Neuronal stem cell (in vitro differentiated cells): Measurements from ENCODE around the gene PLEKHJ1.

ENCODE experiments used
- DNase-seq: peaks from one replicate; pipeline ENCODE4 v3.0.0-alpha.2; 2013; ENCODE audit warnings: low spot score
- H2AFZ ChIP-seq: one replicate; pipeline ENCODE4 v1.6.1; 2013; ENCODE audit warnings: mild to moderate bottlenecking, low read length, inconsistent platforms
- H2AK5ac ChIP-seq: 2 replicates; pipeline ENCODE4 v1.6.1; 2013; ENCODE audit warnings: low read depth, mild to moderate bottlenecking, inconsistent platforms, low read length, moderate library complexity, mixed read lengths
- H2BK120ac ChIP-seq: 2 replicates; pipeline ENCODE4 v1.6.1; 2013; ENCODE audit warnings: low read depth, mild to moderate bottlenecking, inconsistent platforms, low read length, moderate library complexity, mixed read lengths
- H2BK12ac ChIP-seq: one replicate; pipeline ENCODE4 v1.6.1; 2013; ENCODE audit warnings: low read length, inconsistent platforms
- H2BK15ac ChIP-seq: 2 replicates; pipeline ENCODE4 v1.6.1; 2013; ENCODE audit warnings: mild to moderate bottlenecking, low read length, inconsistent platforms, mixed read lengths
- H2BK5ac ChIP-seq: one replicate; pipeline ENCODE4 v1.6.1; 2013; ENCODE audit warnings: inconsistent platforms, mild to moderate bottlenecking, low read length, moderate library complexity
- H3K14ac ChIP-seq: one replicate; pipeline ENCODE4 v1.6.1; 2013; ENCODE audit warnings: low read length, inconsistent platforms
- H3K18ac ChIP-seq: 2 replicates; pipeline ENCODE4 v1.6.1; 2013; ENCODE audit warnings: low read length, inconsistent platforms
- H3K23ac ChIP-seq: 2 replicates; pipeline ENCODE4 v1.6.1; 2013; ENCODE audit warnings: low read depth, mild to moderate bottlenecking, mixed read lengths, low read length, inconsistent platforms; ENCODE audit not compliant: poor library complexity
- H3K27ac ChIP-seq: replicated peaks from 3 replicates; pipeline ENCODE4 v1.5.1; 2013; ENCODE audit warnings: low read length, inconsistent platforms
- H3K27me3 ChIP-seq, 3 experiments: 2 replicates each; pipeline ENCODE4 v1.6.1; 2013; ENCODE audit warnings: low read length in 3 of 3, mild to moderate bottlenecking in 2 of 3, inconsistent platforms in 1 of 3, low read depth in 1 of 3, mixed read lengths in 1 of 3, moderate library complexity in 1 of 3; ENCODE audit not compliant: control insufficient read depth in 3 of 3, insufficient read depth in 3 of 3
- H3K36me3 ChIP-seq, 2 donors: replicated peaks in 1 of 2; 2 replicates each; pipeline ENCODE4 v1.6.1; 2013; ENCODE audit warnings: low read length in 2 of 2; ENCODE audit not compliant: control insufficient read depth in 2 of 2, insufficient read depth in 2 of 2
- H3K4ac ChIP-seq: 2 replicates; pipeline ENCODE4 v1.6.1; 2013; ENCODE audit warnings: inconsistent platforms, mild to moderate bottlenecking, low read length, moderate library complexity
- H3K4me1 ChIP-seq, 2 donors: 1 replicate in 1 of 2; 2 replicates in 1 of 2; pipeline ENCODE4 v1.6.1; 2013; ENCODE audit warnings: low read length in 2 of 2, low read depth in 1 of 2; ENCODE audit not compliant: control insufficient read depth in 2 of 2, insufficient read depth in 1 of 2
- H3K4me2 ChIP-seq: one replicate; pipeline ENCODE4 v1.6.1; 2013; ENCODE audit warnings: mild to moderate bottlenecking, low read length, inconsistent platforms; ENCODE audit not compliant: insufficient read depth, poor library complexity, severe bottlenecking
- H3K4me3 ChIP-seq, 2 donors: 2 replicates each; pipeline ENCODE4 v1.5.1; 2013; ENCODE audit warnings: low read length in 2 of 2, mild to moderate bottlenecking in 2 of 2, inconsistent platforms in 1 of 2, moderate library complexity in 1 of 2
- H3K79me1 ChIP-seq: one replicate; pipeline ENCODE4 v1.6.1; 2013; ENCODE audit warnings: low read depth, mild to moderate bottlenecking, inconsistent platforms, low read length, moderate library complexity
- H3K9ac ChIP-seq: one replicate; pipeline ENCODE4 v1.6.1; 2013; ENCODE audit warnings: mild to moderate bottlenecking, low read depth, low read length, inconsistent platforms; ENCODE audit not compliant: poor library complexity
- H3K9me3 ChIP-seq, 2 donors: replicated peaks in 1 of 2; 2 replicates each; pipeline versions ENCODE3 to v1.6.1; 2013; ENCODE audit warnings: low read length in 2 of 2, mild to moderate bottlenecking in 2 of 2, inconsistent platforms in 1 of 2, low read depth in 1 of 2, mixed read lengths in 1 of 2, moderate library complexity in 1 of 2; ENCODE audit not compliant: control insufficient read depth in 2 of 2, insufficient read depth in 1 of 2
- H4K8ac ChIP-seq: one replicate; pipeline ENCODE4 v1.6.1; 2013; ENCODE audit warnings: low read depth, mild to moderate bottlenecking, inconsistent platforms, low read length, moderate library complexity
- H4K91ac ChIP-seq: one replicate; pipeline ENCODE4 v1.6.1; 2013; ENCODE audit warnings: low read length, low read depth, mild to moderate bottlenecking, inconsistent platforms; ENCODE audit not compliant: poor library complexity
- WGBS, 2 donors: extraction: QIAGEN DNeasy Blood & Tissue Kit; methylation state at CpG; one replicate each; pipeline ENCODE4 v1.1.7; 2013; ENCODE audit warnings: missing lambda C conversion rate in 2 of 2, mixed read lengths in 1 of 2; ENCODE audit not compliant: insufficient read length in 2 of 2, insufficient replicate concordance in 1 of 2; ENCODE audit errors: extremely low coverage in 2 of 2; 5-methylcytosine and 5-hydroxymethylcytosine counted together

The PLEKHJ1 gene

DNA sequence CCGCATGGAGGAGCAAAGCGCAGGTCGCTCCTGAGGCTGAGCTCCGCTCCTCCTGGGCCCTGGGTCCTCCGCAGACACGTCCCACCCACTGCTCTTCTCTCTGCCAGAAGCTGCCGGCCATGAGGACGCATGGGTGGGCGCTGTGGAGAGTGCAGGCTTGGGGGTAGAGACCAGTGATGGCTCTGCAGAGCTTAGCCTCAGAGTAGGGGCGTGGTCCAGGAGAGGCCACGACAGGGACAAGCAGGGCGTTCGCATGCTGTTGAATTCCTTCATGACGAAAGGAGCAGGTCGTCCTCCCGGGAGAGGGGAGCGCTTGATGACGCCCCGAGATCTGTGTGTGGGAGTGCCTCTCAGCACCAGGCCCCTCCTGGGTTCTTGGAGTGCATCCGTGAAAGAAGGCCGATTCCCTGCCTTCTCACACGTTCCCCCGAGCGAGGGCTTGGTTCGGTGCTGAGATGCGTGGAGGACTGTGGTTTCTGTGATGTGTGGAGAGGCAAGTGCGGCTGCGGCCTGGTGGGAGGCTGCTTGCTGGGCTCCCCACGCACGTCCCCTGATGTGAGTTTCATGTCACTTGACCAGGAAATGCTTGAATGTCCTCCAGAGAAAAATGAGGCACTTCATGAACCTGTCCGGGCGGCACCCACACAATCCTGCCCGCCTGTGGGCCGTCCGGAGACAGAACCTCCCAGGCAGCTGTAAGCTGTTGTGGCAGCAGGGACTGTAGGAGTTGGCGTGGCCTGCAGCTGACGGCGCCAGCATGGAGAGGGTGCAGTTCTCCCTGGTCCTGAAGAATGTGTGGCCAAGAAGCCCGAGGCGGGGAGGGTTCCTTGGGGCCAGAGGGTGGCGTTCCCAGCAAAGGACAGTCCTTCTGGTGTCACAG, 5.0 kb upstream of the PLEKHJ1 start:
- no peak overlapping the region for H3K14ac ChIP-seq
- peak overlapping the region in 1 of 2 donors; percentile 60 for H3K4me3 ChIP-seq
- H3K23ac ChIP-seq: peak overlapping the region; percentile 20
- no peak overlapping the region for H4K91ac ChIP-seq
- peak overlapping the region; percentile 65 for H3K9ac ChIP-seq
- WGBS, 2 donors: no CpG with 5 or more reads among the region's 41 CpGs
- H2AFZ ChIP-seq: no peak overlapping the region
- H2BK12ac ChIP-seq: no peak overlapping the region
- no peaks in the 10 kb centered on the region for H3K27me3 ChIP-seq
- peak overlapping the region; percentile 14 for H2BK5ac ChIP-seq
- DNase-seq: no peak
- peaks cover 35 to 79% of the 10 kb centered on the region in 2 donors for H3K36me3 ChIP-seq
- H2BK15ac ChIP-seq: no peak overlapping the region
- no peak overlapping the region for H4K8ac ChIP-seq
- no peak overlapping the region for H3K27ac ChIP-seq
- peak overlapping the region; percentile 1 for H2AK5ac ChIP-seq
- H3K4me2 ChIP-seq: no peak overlapping the region
- no peaks in the 10 kb centered on the region for H3K9me3 ChIP-seq
- peaks cover 43% of the 10 kb centered on the region for H3K79me1 ChIP-seq
- H2BK120ac ChIP-seq: no peak overlapping the region
- no peak overlapping the region for H3K4ac ChIP-seq
- H3K18ac ChIP-seq: no peak overlapping the region
- peaks cover 23 to 30% of the 10 kb centered on the region in 2 donors for H3K4me1 ChIP-seq

DNA sequence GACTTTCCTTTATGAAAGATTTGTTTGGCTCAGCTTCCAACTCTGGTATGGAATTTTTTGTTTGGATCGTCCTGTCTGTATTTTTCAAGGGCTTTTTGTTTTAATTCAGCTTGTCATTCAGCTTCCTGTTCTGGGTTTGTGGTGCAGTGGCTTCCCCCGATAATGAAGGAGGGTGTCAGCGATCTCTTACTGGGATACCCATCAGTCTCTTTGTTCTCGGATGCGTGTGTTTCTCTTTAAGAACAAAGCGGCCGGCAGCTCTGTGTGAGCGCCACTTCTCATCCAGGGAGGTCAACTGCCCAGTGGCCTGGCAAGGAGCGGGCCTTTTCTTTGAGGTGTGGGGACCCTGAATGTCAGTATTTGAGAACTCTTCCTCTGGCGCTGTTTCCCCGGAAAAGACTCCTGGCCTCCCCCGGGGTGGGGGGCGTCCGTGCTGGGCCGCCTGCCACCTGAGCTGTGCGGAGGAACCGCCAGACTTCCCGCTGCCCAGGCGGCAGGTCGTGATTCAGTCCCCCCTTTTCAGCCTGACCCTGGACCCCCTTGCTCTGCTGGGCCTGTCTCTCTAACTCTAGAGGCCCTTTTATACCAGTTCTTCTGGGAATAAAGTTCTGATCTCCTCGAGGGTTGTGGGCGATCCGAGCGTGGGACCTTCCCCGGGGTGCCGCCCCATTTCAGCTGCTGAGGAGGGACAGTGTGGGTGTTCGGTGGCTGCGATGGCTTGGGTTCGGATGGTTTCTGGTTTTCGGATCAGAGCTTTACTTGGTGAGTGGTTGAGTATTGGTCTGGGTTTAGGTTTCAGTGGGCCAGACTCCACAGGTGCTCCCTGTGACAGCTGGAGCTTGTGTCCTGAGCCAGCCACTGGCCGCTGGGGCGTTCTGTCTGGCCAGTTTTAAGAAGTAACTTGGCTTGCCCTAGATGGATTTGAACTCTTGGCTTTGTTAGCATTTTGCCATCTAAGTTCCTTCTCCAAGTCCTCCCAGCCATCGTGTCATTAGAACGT, 3.9 kb upstream of the PLEKHJ1 start:
- no peaks in the 10 kb centered on the region for H3K9me3 ChIP-seq
- H3K79me1 ChIP-seq: peaks cover 42% of the 10 kb centered on the region
- H2BK120ac ChIP-seq: no peak overlapping the region
- no CpG with 5 or more reads among the region's 34 CpGs for WGBS, 2 donors
- H3K4me3 ChIP-seq: peak overlapping the region; percentile 43 to 60
- H3K27me3 ChIP-seq: no peaks in the 10 kb centered on the region
- H2BK5ac ChIP-seq: peak overlapping the region; percentile 4
- H3K27ac ChIP-seq: no peak overlapping the region
- H3K23ac ChIP-seq: no peak overlapping the region
- peak overlapping the region; percentile 26 for H2AK5ac ChIP-seq
- peak overlapping the region; percentile 54 for H3K4me2 ChIP-seq
- H2AFZ ChIP-seq: no peak overlapping the region
- DNase-seq: peak; percentile 56
- no peak overlapping the region for H3K4ac ChIP-seq
- no peak overlapping the region for H4K8ac ChIP-seq
- no peak overlapping the region for H2BK15ac ChIP-seq
- no peak overlapping the region for H3K14ac ChIP-seq
- no peak overlapping the region for H2BK12ac ChIP-seq
- H3K4me1 ChIP-seq: peaks cover 23 to 30% of the 10 kb centered on the region in 2 donors
- H3K18ac ChIP-seq: peak overlapping the region; percentile 20
- H4K91ac ChIP-seq: no peak overlapping the region
- peaks cover 24 to 68% of the 10 kb centered on the region in 2 donors for H3K36me3 ChIP-seq
- H3K9ac ChIP-seq: no peak overlapping the region

DNA sequence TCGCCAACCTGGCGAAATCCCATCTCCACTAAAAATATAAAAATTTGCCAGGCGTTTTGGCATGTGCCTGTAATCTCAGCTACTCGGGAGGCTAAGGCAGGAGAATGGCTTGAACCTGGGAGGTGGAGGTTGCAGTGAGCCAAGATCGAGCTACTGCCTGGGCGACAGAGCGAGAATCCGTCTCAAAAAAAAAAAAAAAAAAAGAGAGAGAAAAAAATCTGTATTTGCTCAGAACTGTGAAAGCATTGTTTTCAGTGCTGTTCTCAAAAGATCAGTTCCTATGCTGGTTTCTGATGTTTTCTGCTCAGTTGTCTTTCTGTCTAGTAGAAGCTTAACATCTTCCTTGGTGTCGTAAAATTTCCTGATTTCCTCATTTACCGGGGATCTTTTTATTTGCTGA, 3.0 kb upstream of the PLEKHJ1 start:
- Histone ChIP-seq H3K27ac (no peak overlapping the region), H3K18ac (no peak overlapping the region), H3K9ac (no peak overlapping the region), H3K4me2 (no peak overlapping the region), H2AK5ac (no peak overlapping the region), H3K4me3 (peak overlapping the region in 1 of 2 donors; percentile 60), H3K4me1 (peaks cover 25 to 30% of the 10 kb centered on the region in 2 donors), H4K91ac (no peak overlapping the region), H2BK5ac (no peak overlapping the region), H2AFZ (no peak overlapping the region), H3K27me3 (no peaks in the 10 kb centered on the region), H3K79me1 (peaks cover 45% of the 10 kb centered on the region), H2BK15ac (no peak overlapping the region), H2BK120ac (no peak overlapping the region), H3K23ac (no peak overlapping the region), H3K4ac (no peak overlapping the region), H4K8ac (no peak overlapping the region), H3K14ac (no peak overlapping the region), H3K9me3 (no peaks in the 10 kb centered on the region), H3K36me3 (peaks cover 17 to 63% of the 10 kb centered on the region in 2 donors), H2BK12ac (no peak overlapping the region)
- DNase-seq: no peak
- no CpG with 5 or more reads among the region's 10 CpGs for WGBS, 2 donors

DNA sequence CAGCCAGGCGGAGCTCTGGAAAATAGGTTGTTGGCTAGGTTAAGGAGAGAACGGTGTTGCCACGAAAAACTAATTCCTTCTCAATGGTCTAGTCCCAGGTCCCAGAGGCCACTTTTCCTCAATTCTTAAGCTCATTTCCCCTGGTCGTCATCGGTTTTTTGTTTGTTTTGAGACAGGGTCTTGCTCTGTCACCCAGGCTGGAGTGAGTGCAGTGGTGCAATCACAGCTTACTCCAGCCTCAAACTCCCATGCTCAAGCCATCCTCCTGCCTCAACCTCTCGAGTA, 1.7 kb upstream of the PLEKHJ1 start:
- Histone ChIP-seq H2BK15ac (no peak overlapping the region), H3K79me1 (peaks cover 40% of the 10 kb centered on the region), H3K9me3 (no peaks in the 10 kb centered on the region), H3K14ac (no peak overlapping the region), H2AFZ (no peak overlapping the region), H3K36me3 (peaks cover 18 to 63% of the 10 kb centered on the region in 2 donors), H2BK120ac (no peak overlapping the region), H3K9ac (peak overlapping the region; percentile 7), H3K27me3 (no peaks in the 10 kb centered on the region), H3K27ac (no peak overlapping the region), H2BK5ac (no peak overlapping the region), H3K23ac (no peak overlapping the region), H4K8ac (no peak overlapping the region), H2BK12ac (no peak overlapping the region), H4K91ac (no peak overlapping the region), H3K4ac (no peak overlapping the region), H2AK5ac (no peak overlapping the region), H3K4me3 (peak overlapping the region in 1 of 2 donors; percentile 60), H3K18ac (no peak overlapping the region), H3K4me1 (peaks cover 25 to 30% of the 10 kb centered on the region in 2 donors), H3K4me2 (peak overlapping the region; percentile 61)
- DNase-seq: no peak
- WGBS, 2 donors: no CpG with 5 or more reads among the region's 6 CpGs
